Subcutaneous adipose tissue (tissue), 4 donors: ENCODE results near the gene WWTR1. TPM values are rescaled to one million over a fixed set of nuclear protein-coding genes. Genes with fewer than 3 reads are reported as not detected.

Experiments used
- CTCF ChIP-seq: fragments of 450-650 bp; IDR thresholded peaks from one replicate; pipeline ENCODE4 v1.5.1; 2016; ENCODE audit warnings: low read depth, mild to moderate bottlenecking, control low read depth, antibody characterized with exemption, moderate library complexity
- total RNA-seq, 4 donors: library from RNA; depleted of rRNA; stranded (reverse); fragments of >200 nt; gene quantifications; one replicate each; pipeline ENCODE4 v1.1.0, GENCODE V29; 2016

WWTR1 gene
- total RNA-seq, 4 donors from 2014 or later = 47.9 to 89.3 (median 62.4) TPM

GRCh38 chr3:149653564-149653963 is 4.3 kb downstream of the WWTR1 start:
- TF ChIP-seq CTCF = no peak

GRCh38 chr3:149653136-149653535 is 4.7 kb downstream of the WWTR1 start:
- no peak for TF ChIP-seq CTCF

- no peak for TF ChIP-seq CTCF
These were observed 7.0 kb downstream of the WWTR1 start for GRCh38 chr3:149650828-149651227.

- TF ChIP-seq CTCF = no peak
These were observed 9.3 kb downstream of the WWTR1 start for GRCh38 chr3:149648525-149648924.

GRCh38 chr3:149647812-149648211 is 10.0 kb downstream of the WWTR1 start:
- TF ChIP-seq CTCF = no peak

- TF ChIP-seq CTCF = no peak
These were observed 10.5 kb downstream of the WWTR1 start for GRCh38 chr3:149647285-149647684.

GRCh38 chr3:149646181-149646766 is 11.6 kb downstream of the WWTR1 start:
- no peak for TF ChIP-seq CTCF

GRCh38 chr3:149643963-149644362 is 13.9 kb downstream of the WWTR1 start:
- no peak for TF ChIP-seq CTCF
